IPS-18a (cell line): ENCODE results near the gene ZKSCAN4.

ENCODE experiments used
- H3K27ac ChIP-seq: one replicate; pipeline ENCODE4 v1.5.1; 2013; ENCODE audit warnings: low read length
- H3K27me3 ChIP-seq: one replicate; pipeline ENCODE4 v1.6.1; 2013; ENCODE audit warnings: mild to moderate bottlenecking, low read length; ENCODE audit not compliant: control insufficient read depth, insufficient read depth
- H3K36me3 ChIP-seq: one replicate; pipeline ENCODE4 v1.6.1; 2013; ENCODE audit warnings: low read depth, low read length; ENCODE audit not compliant: control insufficient read depth
- H3K4me1 ChIP-seq: one replicate; pipeline ENCODE4 v1.6.1; 2013; ENCODE audit warnings: low read depth, low read length; ENCODE audit not compliant: control insufficient read depth
- H3K4me3 ChIP-seq: one replicate; pipeline ENCODE4 v1.5.1; 2013; ENCODE audit warnings: low read length
- H3K9ac ChIP-seq: one replicate; pipeline ENCODE4 v1.6.1; 2013; ENCODE audit warnings: mild to moderate bottlenecking, low read length, moderate library complexity
- H3K9me3 ChIP-seq: one replicate; pipeline ENCODE4 v1.6.1; 2013; ENCODE audit warnings: low read depth, low read length; ENCODE audit not compliant: control insufficient read depth

Gene ZKSCAN4

GRCh38 chr6:28266962-28267694, 15.1 kb upstream of the ZKSCAN4 start, which contains the start of gene ZSCAN26:
Gene ZSCAN26, plus strand, starts transcription at chr6:28267143. Its CDS starts 4,777 bp downstream, at chr6:28271920.
- Histone ChIP-seq H3K9ac (peak within 1 kb of the TSS; percentile 82), H3K27ac (peak within 1 kb of the TSS; percentile 54)

GRCh38 chr6:28266563-28266961, 14.5 kb upstream of the ZKSCAN4 start:
- peak overlapping the region; percentile 87 for H3K4me3 ChIP-seq
- peak overlapping the region; percentile 29 for H3K27ac ChIP-seq
- H3K9me3 ChIP-seq = no peaks in the 10 kb centered on the region
- peaks cover 6% of the 10 kb centered on the region for H3K4me1 ChIP-seq
- H3K9ac ChIP-seq = peak overlapping the region; percentile 82
- H3K27me3 ChIP-seq = peaks cover 15% of the 10 kb centered on the region
- H3K36me3 ChIP-seq = no peaks in the 10 kb centered on the region

More at GRCh38 chr6:28266962-28267694, 15.1 kb upstream of the ZKSCAN4 start, which contains the start of gene ZSCAN26:
- Histone ChIP-seq H3K27me3 (peaks cover 15% of the 10 kb centered on the region), H3K9me3 (no peaks in the 10 kb centered on the region), H3K4me1 (peaks cover 6% of the 10 kb centered on the region), H3K36me3 (peaks cover 5% of the 10 kb centered on the region), H3K4me3 (peak within 1 kb of the TSS; percentile 87)

- Histone ChIP-seq H3K27ac (no peak overlapping the region), H3K36me3 (no peaks in the 10 kb centered on the region), H3K4me3 (no peak overlapping the region), H3K9me3 (no peaks in the 10 kb centered on the region), H3K27me3 (peaks cover 19% of the 10 kb centered on the region), H3K4me1 (peaks cover 6% of the 10 kb centered on the region), H3K9ac (no peak overlapping the region)
Observed at GRCh38 chr6:28264834-28265401, 12.8 kb upstream of the ZKSCAN4 start.

GRCh38 chr6:28263922-28264321, 11.9 kb upstream of the ZKSCAN4 start:
- H3K9me3 ChIP-seq = no peaks in the 10 kb centered on the region
- H3K27ac ChIP-seq = no peak overlapping the region
- no peak overlapping the region for H3K4me3 ChIP-seq
- H3K27me3 ChIP-seq = peaks cover 19% of the 10 kb centered on the region
- no peak overlapping the region for H3K9ac ChIP-seq
- H3K4me1 ChIP-seq = peaks cover 6% of the 10 kb centered on the region
- H3K36me3 ChIP-seq = no peaks in the 10 kb centered on the region

GRCh38 chr6:28258877-28259777, 7.1 kb upstream of the ZKSCAN4 start, which contains the start of gene NKAPL:
Gene NKAPL, plus strand, starts transcription at chr6:28259297. Its CDS starts 75 bp downstream, at chr6:28259372.
- Histone ChIP-seq H3K27ac (no peak within 1 kb of the TSS), H3K4me1 (no peaks in the 10 kb centered on the region), H3K27me3 (peaks cover 16% of the 10 kb centered on the region), H3K4me3 (no peak within 1 kb of the TSS), H3K9me3 (no peaks in the 10 kb centered on the region), H3K36me3 (no peaks in the 10 kb centered on the region), H3K9ac (no peak within 1 kb of the TSS)

GRCh38 chr6:28257042-28257441, 5.0 kb upstream of the ZKSCAN4 start:
- Histone ChIP-seq H3K9ac (no peak overlapping the region), H3K4me3 (no peak overlapping the region), H3K9me3 (no peaks in the 10 kb centered on the region), H3K4me1 (peaks cover 7% of the 10 kb centered on the region), H3K27ac (no peak overlapping the region), H3K36me3 (no peaks in the 10 kb centered on the region), H3K27me3 (peaks cover 3% of the 10 kb centered on the region)

GRCh38 chr6:28254121-28254519, 2.1 kb upstream of the ZKSCAN4 start:
- Histone ChIP-seq H3K4me1 (peaks cover 9% of the 10 kb centered on the region), H3K36me3 (no peaks in the 10 kb centered on the region), H3K27ac (no peak overlapping the region), H3K4me3 (no peak overlapping the region), H3K9ac (no peak overlapping the region), H3K27me3 (no peaks in the 10 kb centered on the region), H3K9me3 (no peaks in the 10 kb centered on the region)

- Histone ChIP-seq H3K4me3 (peak overlapping the region; percentile 96), H3K36me3 (peaks cover 10% of the 10 kb centered on the region), H3K27me3 (no peaks in the 10 kb centered on the region), H3K9me3 (no peaks in the 10 kb centered on the region), H3K4me1 (peaks cover 9% of the 10 kb centered on the region), H3K9ac (peak overlapping the region; percentile 86), H3K27ac (peak overlapping the region; percentile 47)
Observed at GRCh38 chr6:28251661-28252008, 434 bp downstream of the ZKSCAN4 start.

GRCh38 chr6:28250747-28251146, 1.3 kb downstream of the ZKSCAN4 start:
- Histone ChIP-seq H3K27me3 (no peaks in the 10 kb centered on the region), H3K9me3 (no peaks in the 10 kb centered on the region), H3K9ac (no peak overlapping the region), H3K27ac (no peak overlapping the region), H3K4me1 (peaks cover 9% of the 10 kb centered on the region), H3K36me3 (peaks cover 16% of the 10 kb centered on the region), H3K4me3 (peak overlapping the region; percentile 96)

GRCh38 chr6:28248916-28249315, 3.2 kb downstream of the ZKSCAN4 start:
- Histone ChIP-seq H3K36me3 (peaks cover 34% of the 10 kb centered on the region), H3K9me3 (no peaks in the 10 kb centered on the region), H3K9ac (no peak overlapping the region), H3K4me3 (no peak overlapping the region), H3K4me1 (peaks cover 9% of the 10 kb centered on the region), H3K27me3 (no peaks in the 10 kb centered on the region), H3K27ac (no peak overlapping the region)

GRCh38 chr6:28245206-28245941, 6.7 kb downstream of the ZKSCAN4 start:
- Histone ChIP-seq H3K9ac (no peak overlapping the region), H3K36me3 (peaks cover 36% of the 10 kb centered on the region), H3K27me3 (no peaks in the 10 kb centered on the region), H3K4me1 (no peaks in the 10 kb centered on the region), H3K4me3 (no peak overlapping the region), H3K9me3 (no peaks in the 10 kb centered on the region), H3K27ac (no peak overlapping the region)
